Neutrophil (primary cell): ENCODE results near the gene PLEKHH1.
"Not testable (repeated sequence)": the region's sequence is repeated elsewhere in the genome, so short reads cannot be mapped to it uniquely, and the experiment has no call there.

Source experiments
- H3K27ac ChIP-seq: fragments of 200-600 bp; sonication (generic); 2 replicates; pipeline ENCODE4 v1.5.1; 2016; ENCODE audit warnings: mild to moderate bottlenecking, moderate library complexity
- H3K27me3 ChIP-seq: fragments of 200-600 bp; sonication (generic); 2 replicates; pipeline ENCODE4 v1.6.0; 2016; ENCODE audit warnings: mild to moderate bottlenecking
- H3K36me3 ChIP-seq: fragments of 200-600 bp; sonication (generic); 2 replicates; pipeline ENCODE4 v1.5.1; 2017
- H3K4me1 ChIP-seq, 2 experiments: fragments of 200-600 bp in 1 of 2; sonication (generic) in 1 of 2; 1 replicate in 1 of 2; 2 replicates in 1 of 2; pipeline versions ENCODE4 v1.5.1 to v1.6.1; 2013 to 2016; ENCODE audit warnings: low read depth in 1 of 2, low read length in 1 of 2, mild to moderate bottlenecking in 1 of 2, moderate library complexity in 1 of 2; ENCODE audit not compliant: control insufficient read depth in 1 of 2, insufficient read depth in 1 of 2
- H3K4me3 ChIP-seq, 2 experiments: fragments of 200-600 bp in 1 of 2; sonication (generic) in 1 of 2; 1 replicate in 1 of 2; 2 replicates in 1 of 2; pipeline ENCODE4 v1.5.1; 2013 to 2016; ENCODE audit warnings: low read depth in 1 of 2, low read length in 1 of 2, mild to moderate bottlenecking in 1 of 2, moderate library complexity in 1 of 2
- H3K9me3 ChIP-seq: fragments of 200-600 bp; sonication (generic); 2 replicates; pipeline ENCODE4 v1.5.1; 2016
- CTCF ChIP-seq: fragments of 200-600 bp; sonication (generic); IDR thresholded peaks from 2 replicates; pipeline ENCODE4 v1.5.1; 2016; ENCODE audit warnings: antibody characterized with exemption

The PLEKHH1 gene

GRCh38 chr14:67618617-67619063, 85.5 kb downstream of the PLEKHH1 start:
- Histone ChIP-seq H3K4me1 (peaks cover 8 to 10% of the 10 kb centered on the region in 2 experiments), H3K27ac (no peak overlapping the region), H3K27me3 (peaks cover 43% of the 10 kb centered on the region), H3K9me3 (no peaks in the 10 kb centered on the region), H3K36me3 (no peaks in the 10 kb centered on the region), H3K4me3 (no peak overlapping the region)
- TF ChIP-seq CTCF, result peak; percentile 21

- Histone ChIP-seq H3K4me1 (peaks cover 8 to 10% of the 10 kb centered on the region in 2 experiments), H3K4me3 (peak within 1 kb of the TSS; percentile 68 to 69), H3K27me3 (peaks cover 37% of the 10 kb centered on the region), H3K36me3 (no peaks in the 10 kb centered on the region), H3K9me3 (no peaks in the 10 kb centered on the region), H3K27ac (peak within 1 kb of the TSS; percentile 64)
- peak; percentile 67 for TF ChIP-seq CTCF
Measured at GRCh38 chr14:67619446-67620216, 86.5 kb downstream of the PLEKHH1 start, which contains the start of gene ARG2. TSS of gene ARG2 (plus strand) at chr14:67619920. CDS start at chr14:67619978, 58 bp downstream.

GRCh38 chr14:67620217-67620785, 87.2 kb downstream of the PLEKHH1 start:
- Histone ChIP-seq H3K27ac (peak overlapping the region; percentile 64), H3K27me3 (peaks cover 37% of the 10 kb centered on the region), H3K4me1 (peaks cover 8 to 10% of the 10 kb centered on the region in 2 experiments), H3K9me3 (no peaks in the 10 kb centered on the region), H3K36me3 (no peaks in the 10 kb centered on the region), H3K4me3 (peak overlapping the region; percentile 68 to 69)
- no peak for TF ChIP-seq CTCF

GRCh38 chr14:67622675-67623074, 89.6 kb downstream of the PLEKHH1 start:
- no peak for TF ChIP-seq CTCF
- peaks cover 8 to 10% of the 10 kb centered on the region in 2 experiments for H3K4me1 ChIP-seq
- peaks cover 37% of the 10 kb centered on the region for H3K27me3 ChIP-seq
- H3K27ac ChIP-seq, result no peak overlapping the region
- H3K4me3 ChIP-seq, result no peak overlapping the region
- H3K9me3 ChIP-seq, result no peaks in the 10 kb centered on the region
- H3K36me3 ChIP-seq, result no peaks in the 10 kb centered on the region

GRCh38 chr14:67623114-67623513, 90.0 kb downstream of the PLEKHH1 start:
- H3K27ac ChIP-seq, result no peak overlapping the region
- no peak for TF ChIP-seq CTCF
- peaks cover 37% of the 10 kb centered on the region for H3K27me3 ChIP-seq
- no peak overlapping the region for H3K4me3 ChIP-seq
- peaks cover 8 to 10% of the 10 kb centered on the region in 2 experiments for H3K4me1 ChIP-seq
- H3K36me3 ChIP-seq, result no peaks in the 10 kb centered on the region
- no peaks in the 10 kb centered on the region for H3K9me3 ChIP-seq

GRCh38 chr14:67626131-67626530, 93.0 kb downstream of the PLEKHH1 start:
- H3K27ac ChIP-seq, result not testable (repeated sequence)

More at GRCh38 chr14:67626131-67626530, 93.0 kb downstream of the PLEKHH1 start:
- H3K9me3 ChIP-seq, H3K4me1 ChIP-seq, H3K4me3 ChIP-seq, H3K36me3 ChIP-seq: not testable (repeated sequence)
- H3K27me3 ChIP-seq, result peaks cover 27% of the 10 kb centered on the region
